H1 (cell line): ENCODE results near the gene ZNF334. TPM values are rescaled to one million over a fixed set of nuclear protein-coding genes. Genes with fewer than 3 reads are reported as not detected.

Source experiments
- ASH2L ChIP-seq: fragments of 200-600, 300-600 bp; sonication (generic); IDR thresholded peaks from one replicate; pipeline ENCODE4 v1.7.1; 2017; ENCODE audit warnings: low read length
- BRCA1 ChIP-seq: IDR thresholded peaks from 2 replicates; pipeline ENCODE4 v1.6.1; 2012; ENCODE audit warnings: low read depth, low read length, improper control_type of control experiment
- CTCF ChIP-seq, 3 experiments: IDR thresholded peaks; 1 replicate in 2 of 3; 2 replicates in 1 of 3; pipeline versions ENCODE4 v1.5.1 to v1.6.1; 2011; ENCODE audit warnings: low read length in 3 of 3, mild to moderate bottlenecking in 3 of 3, inconsistent platforms in 2 of 3, low read depth in 1 of 3, moderate library complexity in 1 of 3; ENCODE audit not compliant: insufficient read depth in 1 of 3; ENCODE audit errors: control extremely low read depth in 1 of 3
- EZH2 ChIP-seq: fragments of 200-600 bp; sonication (generic); IDR thresholded peaks from 2 replicates; pipeline ENCODE4 v1.7.1; 2012; ENCODE audit warnings: low read depth, mild to moderate bottlenecking, moderate library complexity, low read length, inconsistent platforms; ENCODE audit not compliant: severe bottlenecking
- FOSL1 ChIP-seq: IDR thresholded peaks from 2 replicates; pipeline ENCODE4 v1.6.1; 2011; ENCODE audit warnings: mild to moderate bottlenecking, low read depth, low read length, moderate library complexity; ENCODE audit not compliant: insufficient read depth
- GABPA ChIP-seq: IDR thresholded peaks from 2 replicates; pipeline ENCODE4 v1.6.1; 2011; ENCODE audit warnings: mild to moderate bottlenecking, low read length, moderate library complexity, borderline replicate concordance; ENCODE audit not compliant: insufficient read depth
- GTF2F1 ChIP-seq: IDR thresholded peaks from 2 replicates; pipeline ENCODE4 v1.6.1; 2012; ENCODE audit warnings: low read depth, low read length, improper control_type of control experiment, borderline replicate concordance
- HDAC2 ChIP-seq, 2 experiments: fragments of 300-600 bp in 1 of 2; sonication (generic) in 1 of 2; IDR thresholded peaks; 2 replicates each; pipeline ENCODE4 v1.6.1; 2011 to 2012; ENCODE audit warnings: low read depth in 2 of 2, low read length in 2 of 2, mild to moderate bottlenecking in 2 of 2, moderate library complexity in 2 of 2, borderline replicate concordance in 1 of 2, inconsistent platforms in 1 of 2
- HDAC6 ChIP-seq: IDR thresholded peaks from one replicate; pipeline ENCODE4 v1.7.1; 2012; ENCODE audit warnings: low read depth, mild to moderate bottlenecking, inconsistent platforms, low read length, moderate library complexity
- JUN ChIP-seq: IDR thresholded peaks from 2 replicates; pipeline ENCODE4 v1.6.1; 2011; ENCODE audit warnings: low read depth, mild to moderate bottlenecking, improper control_type of control experiment, low read length
- KDM1A ChIP-seq: fragments of 200-600, 300-600 bp; sonication (generic); IDR thresholded peaks from 2 replicates; pipeline ENCODE4 v1.7.1; 2016; ENCODE audit warnings: mild to moderate bottlenecking, low read length, borderline replicate concordance
- KDM5A ChIP-seq: fragments of 200-600 bp; IDR thresholded peaks from 2 replicates; pipeline ENCODE4 v1.7.1; 2012; ENCODE audit warnings: mild to moderate bottlenecking, low read length, inconsistent platforms, mixed read lengths
- RAD21 ChIP-seq, 2 experiments: IDR thresholded peaks in 1 of 2; conservative IDR thresholded peaks in 1 of 2; 2 replicates each; pipeline ENCODE4 v1.6.1; 2011; ENCODE audit warnings: low read depth in 2 of 2, low read length in 2 of 2, improper control_type of control experiment in 1 of 2, inconsistent platforms in 1 of 2, mild to moderate bottlenecking in 1 of 2, moderate library complexity in 1 of 2
- SIN3A ChIP-seq, 2 experiments: IDR thresholded peaks in 1 of 2; conservative IDR thresholded peaks in 1 of 2; 2 replicates each; pipeline ENCODE4 v1.6.1; 2011 to 2012; ENCODE audit warnings: low read length in 2 of 2, improper control_type of control experiment in 1 of 2, low read depth in 1 of 2, mild to moderate bottlenecking in 1 of 2
- SIRT6 ChIP-seq: IDR thresholded peaks from one replicate; pipeline ENCODE4 v1.7.1; 2012; ENCODE audit warnings: low read length, inconsistent platforms
- SIX5 ChIP-seq: IDR thresholded peaks from 2 replicates; pipeline ENCODE4 v1.6.1; 2011; ENCODE audit warnings: mild to moderate bottlenecking, low read depth, low read length
- SRF ChIP-seq: IDR thresholded peaks from 2 replicates; pipeline ENCODE4 v1.6.1; 2011; ENCODE audit warnings: mild to moderate bottlenecking, low read depth, low read length, moderate library complexity
- SUZ12 ChIP-seq: fragments of 200-600 bp; sonication (generic); IDR thresholded peaks from 2 replicates; pipeline ENCODE4 v1.6.1; 2012; ENCODE audit warnings: mild to moderate bottlenecking, inconsistent platforms, low read length, moderate library complexity, mixed read lengths
- TCF12 ChIP-seq: IDR thresholded peaks from 2 replicates; pipeline ENCODE4 v1.6.1; 2011; ENCODE audit warnings: low read depth, mild to moderate bottlenecking, low read length
- TEAD4 ChIP-seq: IDR thresholded peaks from 2 replicates; pipeline ENCODE4 v1.6.1; 2012; ENCODE audit warnings: low read depth, low read length, inconsistent platforms, mixed read lengths
- polyA plus RNA-seq, 7 experiments: library from polyadenylated mRNA; depleted of rRNA in 3 of 7; stranded (reverse) in 5 of 7; unstranded in 2 of 7; fragments of >200 nt in 5 of 7; fragments of 200-250 nt in 2 of 7; gene quantifications; 1 replicate in 5 of 7; 2 replicates in 1 of 7; 4 replicates in 1 of 7; pipeline versions ENCODE4 v1.2.1 to v1.2.3, GENCODE V29; 2011 to 2013; ENCODE audit warnings: missing spikeins in 2 of 7, mixed read lengths in 2 of 7
- total RNA-seq: library from RNA; stranded (reverse); fragmentation: NEBNext Ultra II Directional; extraction: Animal tissue kit (Norgen Biotek cat#: 25700); gene quantifications from 2 replicates; pipeline ENCODE4 v1.2.1, GENCODE V29; 2021

ZNF334 gene
- total and polyA plus RNA-seq, 2 of the 8 experiments (the other 6 are each of a cell fraction or from before 2014, with no cell fraction given), result 8.8 to 17.8 TPM

- TF ChIP-seq CTCF (IDR thresholded peaks at IDR 0.05; ENCODE audit: control extremely low read depth in 1 of 3, insufficient read depth in 1 of 3, low read depth in 1 of 3, low read length in 3 of 3), result no peak
- TF ChIP-seq RAD21 (IDR thresholded peaks at IDR 0.05 in 1 of 2, conservative IDR thresholded peaks at IDR 0.05 in 1 of 2; ENCODE audit: low read depth in 2 of 2, low read length in 2 of 2), result no peak
- TF ChIP-seq JUN, result no peak
- peak; percentile 78; the same call in 1 of the 2 replicates for TF ChIP-seq GABPA
- no peak for TF ChIP-seq SIRT6
- TF ChIP-seq KDM1A, result no peak
- TF ChIP-seq SIX5, result no peak
- peak in 1 of 2 experiments; percentile 71; a peak in 2 of 4 replicates for TF ChIP-seq SIN3A (conservative IDR thresholded peaks at IDR 0.05 in 1 of 2, IDR thresholded peaks at IDR 0.05 in 1 of 2; ENCODE audit: low read depth in 1 of 2, low read length in 2 of 2)
- peak; percentile 73 for TF ChIP-seq ASH2L
- no peak for TF ChIP-seq SRF
- TF ChIP-seq TCF12, result no peak
- TF ChIP-seq EZH2, result no peak
- no peak for TF ChIP-seq KDM5A
- TF ChIP-seq HDAC2 (IDR thresholded peaks at IDR 0.05; ENCODE audit: borderline replicate concordance in 1 of 2, low read depth in 2 of 2, low read length in 2 of 2), result no peak
- no peak for TF ChIP-seq SUZ12
- no peak; the same call in 1 of the 2 replicates for TF ChIP-seq GTF2F1
- TF ChIP-seq HDAC6, result no peak
- no peak for TF ChIP-seq FOSL1
- TF ChIP-seq BRCA1, result peak; percentile 44; the same call in 1 of the 2 replicates
- TF ChIP-seq TEAD4, result no peak
These were observed at the start of gene ZNF334 (continued) for GRCh38 chr20:46512943-46513844.
